CD14-positive monocyte (primary cell): Measurements from ENCODE around the gene PKHD1. TPM values are rescaled to one million over a fixed set of nuclear protein-coding genes. Genes with fewer than 3 reads are reported as not detected.

Experiments
- DNase-seq, 3 donors: peaks; one replicate each; pipeline ENCODE4 v3.0.0-alpha.2; 2011 to 2022
- H2AFZ ChIP-seq: 2 replicates; pipeline ENCODE4 v1.6.0; 2012; ENCODE audit warnings: mild to moderate bottlenecking, low read depth, low read length, inconsistent platforms; ENCODE audit not compliant: insufficient read depth, poor library complexity, severe bottlenecking
- H3K27ac ChIP-seq, 2 donors: 1 replicate in 1 of 2; 2 replicates in 1 of 2; pipeline ENCODE4 v1.5.1; 2012 to 2013; ENCODE audit warnings: low read length in 2 of 2, control low read depth in 1 of 2, inconsistent platforms in 1 of 2, low read depth in 1 of 2, mild to moderate bottlenecking in 1 of 2
- H3K27me3 ChIP-seq, 2 donors: one replicate each; pipeline versions ENCODE4 v1.6.0 to v1.6.1; 2011 to 2013; ENCODE audit warnings: low read length in 2 of 2; ENCODE audit not compliant: control insufficient read depth in 2 of 2, insufficient read depth in 2 of 2
- H3K36me3 ChIP-seq, 2 donors: replicated peaks in 1 of 2; 1 replicate in 1 of 2; 2 replicates in 1 of 2; pipeline versions ENCODE4 v1.5.1 to v1.6.1; 2012 to 2013; ENCODE audit warnings: low read length in 2 of 2, control low read depth in 1 of 2, inconsistent platforms in 1 of 2, mild to moderate bottlenecking in 1 of 2; ENCODE audit not compliant: insufficient read depth in 2 of 2, control insufficient read depth in 1 of 2
- H3K4me1 ChIP-seq, 2 donors: 1 replicate in 1 of 2; 2 replicates in 1 of 2; pipeline versions ENCODE4 v1.5.1 to v1.6.1; 2012 to 2013; ENCODE audit warnings: low read length in 2 of 2, control low read depth in 1 of 2, inconsistent platforms in 1 of 2, mild to moderate bottlenecking in 1 of 2, moderate library complexity in 1 of 2; ENCODE audit not compliant: insufficient read depth in 2 of 2, control insufficient read depth in 1 of 2
- H3K4me2 ChIP-seq: replicated peaks from 2 replicates; pipeline ENCODE3; 2012; ENCODE audit warnings: low read length, moderate library complexity, mild to moderate bottlenecking; ENCODE audit not compliant: poor library complexity, severe bottlenecking; ENCODE audit errors: extremely low read depth
- H3K4me3 ChIP-seq, 3 experiments: fragments of 200-600 bp in 1 of 3; sonication (generic) in 1 of 3; replicated peaks in 1 of 3; 1 replicate in 2 of 3; 2 replicates in 1 of 3; pipeline ENCODE4 v1.5.1; 2011 to 2013; ENCODE audit warnings: low read length in 3 of 3, mild to moderate bottlenecking in 3 of 3, control low read depth in 2 of 3, low read depth in 2 of 3, inconsistent platforms in 1 of 3, moderate library complexity in 1 of 3
- H3K79me2 ChIP-seq: 2 replicates; pipeline ENCODE4 v1.6.0; 2012; ENCODE audit warnings: mild to moderate bottlenecking, control low read depth, inconsistent platforms, low read length, moderate library complexity; ENCODE audit not compliant: insufficient read depth
- H3K9ac ChIP-seq: 2 replicates; pipeline ENCODE4 v1.6.0; 2017; ENCODE audit warnings: low read length, mild to moderate bottlenecking; ENCODE audit not compliant: insufficient read depth, poor library complexity, severe bottlenecking
- H3K9me3 ChIP-seq, 2 donors: replicated peaks in 1 of 2; 1 replicate in 1 of 2; 2 replicates in 1 of 2; pipeline versions ENCODE4 v1.5.1 to v1.6.1; 2012 to 2013; ENCODE audit warnings: low read length in 2 of 2, control low read depth in 1 of 2; ENCODE audit not compliant: control insufficient read depth in 1 of 2, insufficient read depth in 1 of 2
- H4K20me1 ChIP-seq: 2 replicates; pipeline ENCODE4 v1.6.0; 2012; ENCODE audit warnings: mild to moderate bottlenecking, low read length, control low read depth, moderate library complexity; ENCODE audit not compliant: insufficient read depth
- H3K27ac Mint-ChIP-seq, 7 donors: one replicate each; pipeline ENCODE4 v1.8.0; 2020; ENCODE audit warnings: mild to moderate bottlenecking in 7 of 7, mixed read lengths in 7 of 7, moderate library complexity in 6 of 7, inconsistent platforms in 2 of 7
- H3K27me3 Mint-ChIP-seq, 3 donors: one replicate each; pipeline ENCODE4 v1.8.0; 2021 to 2022; ENCODE audit warnings: low read depth in 3 of 3, mild to moderate bottlenecking in 3 of 3, mixed read lengths in 3 of 3, moderate library complexity in 3 of 3, inconsistent platforms in 1 of 3
- H3K36me3 Mint-ChIP-seq, 2 donors: one replicate each; pipeline ENCODE4 v1.8.0; 2020; ENCODE audit warnings: mixed read lengths in 2 of 2, inconsistent platforms in 1 of 2, mild to moderate bottlenecking in 1 of 2
- H3K4me1 Mint-ChIP-seq: one replicate; pipeline ENCODE4 v1.8.0; 2020; ENCODE audit warnings: mild to moderate bottlenecking, mixed read lengths
- H3K4me3 Mint-ChIP-seq, 2 donors: one replicate each; pipeline ENCODE4 v1.8.0; 2020; ENCODE audit warnings: mild to moderate bottlenecking in 2 of 2, mixed read lengths in 2 of 2, moderate library complexity in 1 of 2
- H3K9me3 Mint-ChIP-seq, 7 donors: one replicate each; pipeline ENCODE4 v1.8.0; 2020 to 2022; ENCODE audit warnings: mixed read lengths in 7 of 7, mild to moderate bottlenecking in 6 of 7, moderate library complexity in 6 of 7, inconsistent platforms in 2 of 7
- WGBS: methylation state at CpG from one replicate; pipeline ENCODE4 v1.1.5; 2013; ENCODE audit warnings: missing lambda C conversion rate; ENCODE audit not compliant: insufficient coverage; 5-methylcytosine and 5-hydroxymethylcytosine counted together
- intact Hi-C, 2 donors: fragments of 100-400 bp; cut with micrococcal nuclease; formaldehyde crosslinking; loops; one replicate each; pipeline versions ENCODE4 v1.15.0 to v1.15.1; 2023
- polyA plus RNA-seq, 3 donors: library from polyadenylated mRNA; depleted of rRNA in 1 of 3; unstranded in 2 of 3; stranded (reverse) in 1 of 3; fragments of 300-500 nt in 2 of 3; fragments of >200 nt in 1 of 3; fragmentation: Illumina TruSeq in 2 of 3; gene quantifications; 1 replicate in 2 of 3; 2 replicates in 1 of 3; pipeline ENCODE4 v1.2.3, GENCODE V29; 2012 to 2021
- TF ChIP-seq, protein P1 (sequence below): fragments of 200-600 bp; IDR thresholded peaks from one replicate; pipeline ENCODE4 v1.8.0; 2022; ENCODE audit warnings: antibody characterized with exemption, mild to moderate bottlenecking

The PKHD1 gene
- polyA plus RNA-seq, 3 donors, result not detected

DNA sequence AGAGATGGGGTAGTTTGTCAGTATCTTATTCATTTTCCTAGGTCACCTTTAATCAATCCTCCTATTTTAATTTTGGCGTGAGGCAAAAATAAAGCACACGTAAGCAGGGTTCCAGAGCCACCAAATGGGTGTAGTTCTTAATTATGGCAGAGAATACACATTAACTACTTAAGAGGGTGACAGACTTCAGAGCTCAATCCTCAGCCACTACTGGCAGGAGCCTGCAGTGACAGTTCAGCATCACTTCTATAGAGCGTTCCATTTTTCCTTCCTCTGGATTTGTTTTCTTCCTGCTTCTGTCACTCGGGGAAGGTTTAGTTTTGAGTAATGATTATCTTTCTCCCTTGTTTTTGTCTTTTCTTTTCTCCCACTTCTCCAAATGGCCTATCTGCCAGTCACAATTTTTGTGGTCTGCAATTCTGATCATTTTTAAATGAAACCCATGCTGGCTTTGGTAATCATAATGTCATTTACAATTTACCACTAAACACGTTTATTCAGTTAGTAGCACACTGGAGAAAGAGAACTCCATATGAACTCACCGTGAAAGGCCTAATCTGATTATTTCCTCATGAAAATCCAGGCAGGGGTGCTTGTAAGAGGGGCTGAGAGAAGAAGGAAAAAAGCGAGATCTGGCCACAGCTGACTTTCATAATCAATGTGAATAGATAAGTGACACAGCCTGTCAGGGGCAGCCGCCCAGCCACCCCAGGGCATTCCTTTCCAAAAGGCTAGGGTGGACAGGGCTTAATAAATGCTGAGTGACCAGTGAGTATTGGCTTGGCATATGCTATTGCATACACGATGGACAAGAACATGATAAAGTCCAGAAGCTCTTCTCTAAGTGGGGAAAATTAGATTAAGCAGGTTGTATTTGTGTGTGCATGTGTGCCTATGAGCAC is 412.1 kb downstream of the PKHD1 start:
- Mint-ChIP-seq H3K4me1 (no peaks in the 10 kb centered on the region), H3K4me3 (no peak overlapping the region), H3K27me3 (no peaks in the 10 kb centered on the region), H3K9me3 (peaks cover 0 to 10% (median 5%) of the 10 kb centered on the region in 7 donors), H3K36me3 (no peaks in the 10 kb centered on the region), H3K27ac (no peak overlapping the region)
- H3K27ac ChIP-seq, result no peak overlapping the region
- no peak overlapping the region for H3K4me2 ChIP-seq
- H3K9me3 ChIP-seq, result no peaks in the 10 kb centered on the region
- H3K9ac ChIP-seq, result no peak overlapping the region
- no peaks in the 10 kb centered on the region for H3K79me2 ChIP-seq
- H3K4me1 ChIP-seq, result no peaks in the 10 kb centered on the region
- no peaks in the 10 kb centered on the region for H3K36me3 ChIP-seq
- no peak for DNase-seq
- WGBS, result 83% methylated on average over 3 of the region's 9 CpGs
- intact Hi-C loops, result no loop called here
- no peaks in the 10 kb centered on the region for H4K20me1 ChIP-seq
- H3K27me3 ChIP-seq, result no peaks in the 10 kb centered on the region
- no peak overlapping the region for H3K4me3 ChIP-seq
- TF ChIP-seq, protein P1, sequence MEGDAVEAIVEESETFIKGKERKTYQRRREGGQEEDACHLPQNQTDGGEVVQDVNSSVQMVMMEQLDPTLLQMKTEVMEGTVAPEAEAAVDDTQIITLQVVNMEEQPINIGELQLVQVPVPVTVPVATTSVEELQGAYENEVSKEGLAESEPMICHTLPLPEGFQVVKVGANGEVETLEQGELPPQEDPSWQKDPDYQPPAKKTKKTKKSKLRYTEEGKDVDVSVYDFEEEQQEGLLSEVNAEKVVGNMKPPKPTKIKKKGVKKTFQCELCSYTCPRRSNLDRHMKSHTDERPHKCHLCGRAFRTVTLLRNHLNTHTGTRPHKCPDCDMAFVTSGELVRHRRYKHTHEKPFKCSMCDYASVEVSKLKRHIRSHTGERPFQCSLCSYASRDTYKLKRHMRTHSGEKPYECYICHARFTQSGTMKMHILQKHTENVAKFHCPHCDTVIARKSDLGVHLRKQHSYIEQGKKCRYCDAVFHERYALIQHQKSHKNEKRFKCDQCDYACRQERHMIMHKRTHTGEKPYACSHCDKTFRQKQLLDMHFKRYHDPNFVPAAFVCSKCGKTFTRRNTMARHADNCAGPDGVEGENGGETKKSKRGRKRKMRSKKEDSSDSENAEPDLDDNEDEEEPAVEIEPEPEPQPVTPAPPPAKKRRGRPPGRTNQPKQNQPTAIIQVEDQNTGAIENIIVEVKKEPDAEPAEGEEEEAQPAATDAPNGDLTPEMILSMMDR, result no peak
- no peak overlapping the region for H2AFZ ChIP-seq

DNA sequence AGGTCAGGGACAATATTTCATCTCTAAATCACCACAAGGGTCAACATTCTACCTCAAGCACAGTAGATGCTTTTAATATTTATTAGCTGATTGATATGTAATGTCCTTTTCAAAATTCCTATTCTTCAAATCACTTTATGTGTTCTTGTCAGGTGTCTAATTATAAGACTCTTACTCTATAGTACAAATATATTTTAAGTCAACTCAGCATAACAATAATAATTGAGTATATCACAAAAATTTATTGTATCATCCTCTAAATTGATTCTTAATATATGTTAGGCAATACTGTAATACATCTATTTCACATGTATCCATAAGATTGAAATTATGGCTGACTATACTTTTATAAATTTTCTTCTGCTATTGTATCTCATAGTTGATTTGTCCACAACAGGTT is 423.9 kb downstream of the PKHD1 start:
- no peak for DNase-seq
- Histone ChIP-seq H3K4me1 (no peaks in the 10 kb centered on the region), H3K36me3 (no peaks in the 10 kb centered on the region), H3K27ac (no peak overlapping the region), H3K27me3 (no peaks in the 10 kb centered on the region), H3K79me2 (no peaks in the 10 kb centered on the region), H3K9me3 (no peaks in the 10 kb centered on the region), H4K20me1 (no peaks in the 10 kb centered on the region), H3K9ac (no peak overlapping the region), H3K4me3 (no peak overlapping the region), H3K4me2 (no peak overlapping the region), H2AFZ (no peak overlapping the region)
- Mint-ChIP-seq H3K9me3 (no peaks in the 10 kb centered on the region), H3K27me3 (no peaks in the 10 kb centered on the region), H3K4me1 (no peaks in the 10 kb centered on the region), H3K27ac (no peak overlapping the region), H3K4me3 (no peak overlapping the region), H3K36me3 (no peaks in the 10 kb centered on the region)
- TF ChIP-seq, protein P1, result no peak
- intact Hi-C loops, result no loop called here
